GM21423 (cell line): ENCODE measurements around the gene CSRP1.
A peak's percentile ranks its signal among the peaks of the same experiment; 100 is the strongest.

Experiments used
- ATAC-seq: cut with Tn5 transposase; IDR thresholded peaks from one replicate; pipeline ENCODE4 v1.9.1; 2021; ENCODE audit warnings: mild to moderate bottlenecking, moderate library complexity; ENCODE audit not compliant: unreplicated experiment

CSRP1 gene

DNA sequence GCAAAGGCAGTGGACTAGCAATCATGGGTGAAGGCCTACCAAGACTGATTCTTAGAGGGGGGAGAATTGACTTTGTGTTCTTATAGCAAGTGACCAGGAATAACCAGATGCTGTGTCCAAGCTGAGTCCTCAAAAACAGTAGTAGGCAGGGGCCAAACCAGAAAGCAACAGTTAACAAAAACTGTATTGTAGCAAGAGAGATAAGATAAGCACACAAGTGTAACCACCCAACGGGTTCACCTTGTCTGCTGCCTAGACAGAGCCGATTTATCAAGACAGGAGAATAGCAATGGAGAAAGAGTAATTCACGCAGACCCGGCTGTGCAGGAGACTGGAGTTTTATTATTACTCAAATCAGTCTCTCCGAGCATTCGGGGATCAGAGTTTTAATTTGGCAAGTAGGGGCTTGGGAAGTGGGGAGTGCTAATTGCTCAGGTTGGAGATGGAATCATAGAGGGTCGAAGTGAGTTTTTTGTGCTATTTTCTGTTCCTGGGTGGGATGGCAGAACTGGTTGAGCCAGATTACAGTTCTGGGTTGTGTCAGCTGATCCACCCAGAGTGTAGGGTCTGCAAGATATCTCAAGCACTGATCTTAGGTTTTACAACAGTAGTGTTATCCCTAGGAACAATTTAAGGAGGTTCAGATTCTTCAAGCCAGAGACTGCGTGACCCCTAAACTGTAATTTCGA is 8.3 kb upstream of the CSRP1 start:
- no peak for ATAC-seq

DNA sequence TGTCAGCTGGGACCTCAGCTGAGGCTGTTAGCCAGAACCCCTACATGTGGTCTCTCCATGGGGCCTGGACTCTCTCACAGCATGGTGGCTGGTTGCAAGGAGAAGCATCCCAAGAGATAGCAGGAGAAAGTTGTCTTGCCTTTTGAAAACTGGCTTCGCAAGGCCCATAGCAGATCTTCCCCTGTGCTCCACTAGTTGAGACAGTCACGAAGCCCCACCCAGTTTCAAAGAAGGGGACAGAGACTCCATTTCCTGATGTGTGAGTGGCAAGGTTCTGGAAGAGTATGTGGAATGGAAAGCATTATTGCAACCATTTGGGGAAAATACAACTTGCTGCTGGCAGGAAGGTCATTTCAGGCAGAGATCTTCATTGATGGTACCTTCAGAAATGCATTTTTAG is 7.5 kb upstream of the CSRP1 start:
- ATAC-seq = no peak

DNA sequence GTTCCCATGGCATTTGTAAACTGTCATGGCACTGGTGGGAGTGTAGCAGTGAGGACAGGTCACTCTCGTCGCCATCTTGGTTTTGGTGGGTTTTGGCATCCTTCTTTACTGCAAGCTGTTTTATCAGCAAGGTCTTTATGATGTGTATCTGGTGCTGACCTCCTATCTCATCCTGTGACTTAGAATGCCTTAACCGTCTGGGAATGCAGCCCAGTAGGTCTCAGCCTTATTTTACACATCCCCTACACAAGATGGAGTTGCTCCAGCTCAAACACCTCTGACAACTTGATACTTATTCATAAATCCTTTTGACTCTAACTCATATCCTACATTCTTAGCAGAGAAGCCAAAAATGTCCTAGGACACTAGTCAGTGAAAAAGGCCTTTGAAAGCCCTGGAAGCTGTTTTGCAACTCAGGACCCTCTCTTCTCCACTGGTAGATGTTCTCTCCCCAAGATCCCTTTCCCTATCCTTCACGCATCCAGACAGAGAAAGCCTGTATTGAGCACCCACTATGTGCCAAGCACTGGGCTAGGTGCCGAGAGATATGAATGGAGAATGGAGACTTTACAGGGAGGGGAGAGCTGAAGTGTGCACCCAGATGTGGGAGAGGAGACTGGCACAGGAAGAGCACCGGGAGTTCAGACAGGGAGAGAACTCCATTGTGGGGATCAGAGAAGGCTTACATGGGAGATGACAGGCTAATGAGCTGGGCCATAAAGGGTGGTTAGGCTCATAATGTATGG is 6.7 kb upstream of the CSRP1 start:
- no peak for ATAC-seq

DNA sequence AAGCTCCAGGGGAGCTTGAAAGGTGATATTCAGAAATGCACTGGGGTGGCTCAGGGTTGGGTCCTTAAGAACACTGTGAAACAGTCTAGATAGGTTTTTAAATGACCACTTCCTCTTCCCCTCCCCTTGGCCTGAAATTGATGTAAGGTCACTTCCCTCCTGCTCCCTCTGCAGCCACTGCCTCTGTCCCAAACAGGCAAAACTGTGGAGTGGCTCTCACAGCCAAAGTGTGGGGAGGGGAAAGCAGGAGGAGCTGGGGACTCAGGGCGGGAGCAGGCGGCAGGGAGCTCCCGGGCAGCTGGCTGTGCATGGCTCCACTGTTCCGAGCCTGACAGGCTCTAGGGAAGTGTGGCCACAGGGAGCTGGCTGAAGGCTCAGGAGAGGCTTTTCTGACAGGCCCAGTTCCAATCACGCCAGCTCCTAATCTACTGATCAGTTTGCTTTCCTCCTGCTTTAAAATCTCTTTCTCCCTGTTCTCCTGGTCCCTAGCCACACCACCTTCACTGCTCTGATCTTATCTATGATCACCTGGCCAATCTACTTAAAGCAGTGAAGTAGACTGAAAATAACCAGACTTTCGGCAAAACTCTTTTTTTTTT is 5.1 kb upstream of the CSRP1 start:
- peak; percentile 33 for ATAC-seq

DNA sequence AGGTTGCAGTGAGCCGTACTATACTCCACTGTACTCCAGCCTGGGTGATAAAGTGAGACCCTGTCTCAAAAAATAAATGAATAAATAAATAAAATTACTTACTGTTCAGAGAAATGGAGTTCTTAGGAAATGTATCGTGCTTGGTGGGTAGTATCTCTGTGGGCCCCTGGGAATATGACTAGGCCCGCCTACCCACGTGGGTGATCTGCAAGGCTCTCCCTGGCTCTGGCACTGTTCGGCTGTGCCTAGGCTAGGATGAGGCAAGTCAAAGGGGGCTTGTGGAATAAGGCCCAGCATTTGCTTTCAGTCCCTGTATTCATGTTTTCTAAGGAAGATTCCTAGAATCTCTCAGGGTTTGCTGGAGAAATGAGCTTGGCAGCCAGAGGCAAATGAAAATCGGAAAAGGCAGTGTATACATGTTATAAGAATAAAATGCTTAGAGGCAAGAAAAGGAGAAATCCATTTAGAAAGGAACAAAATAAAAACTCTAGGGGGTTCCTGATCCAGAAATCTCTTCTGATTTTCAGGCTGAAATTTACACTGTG is 4.5 kb upstream of the CSRP1 start:
- no peak for ATAC-seq

DNA sequence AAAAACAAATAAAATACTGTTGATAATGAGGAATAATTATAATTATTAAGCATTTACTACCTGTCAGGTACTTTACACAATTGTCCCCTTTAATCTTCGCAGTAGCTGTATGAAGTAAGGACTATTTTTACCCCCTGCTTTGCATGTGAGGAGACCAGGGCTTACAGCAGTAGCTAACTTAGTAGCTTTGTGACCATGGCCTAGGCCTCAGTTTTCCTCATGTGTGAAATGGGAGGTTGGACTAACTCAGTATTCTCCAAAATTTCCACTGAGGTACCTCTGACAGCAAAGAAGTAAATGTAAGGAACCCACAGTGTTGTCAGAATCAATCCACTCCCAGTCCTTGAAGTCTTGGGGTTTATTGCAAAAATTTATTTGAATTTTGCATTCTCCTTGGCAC is 3.8 kb upstream of the CSRP1 start:
- no peak for ATAC-seq

DNA sequence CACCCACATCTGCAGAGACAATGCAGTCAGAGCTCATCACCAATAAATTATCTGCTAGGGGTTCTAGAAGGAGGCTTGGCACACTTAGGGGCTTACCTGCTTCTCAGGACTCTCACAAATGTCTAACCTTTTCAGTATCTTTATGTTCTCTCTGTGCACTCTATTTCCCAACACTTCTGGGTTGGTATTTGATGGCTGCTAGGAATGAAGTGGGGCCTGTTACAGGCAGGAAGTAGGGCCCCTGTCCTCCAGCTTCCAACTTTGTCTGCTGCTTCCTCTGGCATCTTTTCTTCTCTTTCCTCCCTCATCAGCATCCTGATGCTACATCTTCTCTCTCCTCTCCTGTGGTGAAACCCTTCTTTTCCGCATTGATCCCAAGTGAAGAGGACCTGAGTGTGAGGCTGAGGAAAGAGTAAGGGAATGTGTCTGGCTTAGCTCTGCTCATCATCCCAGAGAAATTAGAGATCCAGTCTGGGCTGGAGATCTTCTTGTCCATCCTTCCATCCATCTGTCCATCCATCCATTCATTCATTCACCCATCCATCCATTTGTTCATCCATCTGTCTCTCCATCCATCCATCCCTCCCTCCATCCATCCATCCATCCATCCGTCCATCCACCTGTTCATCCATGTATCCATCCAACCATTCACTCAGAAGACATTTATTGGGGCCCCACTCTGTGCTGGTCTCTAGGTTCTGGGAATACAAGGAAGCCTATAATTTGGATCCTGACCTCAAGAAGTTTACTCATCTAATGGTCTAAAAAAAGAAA is 2.9 kb upstream of the CSRP1 start:
- ATAC-seq = no peak

DNA sequence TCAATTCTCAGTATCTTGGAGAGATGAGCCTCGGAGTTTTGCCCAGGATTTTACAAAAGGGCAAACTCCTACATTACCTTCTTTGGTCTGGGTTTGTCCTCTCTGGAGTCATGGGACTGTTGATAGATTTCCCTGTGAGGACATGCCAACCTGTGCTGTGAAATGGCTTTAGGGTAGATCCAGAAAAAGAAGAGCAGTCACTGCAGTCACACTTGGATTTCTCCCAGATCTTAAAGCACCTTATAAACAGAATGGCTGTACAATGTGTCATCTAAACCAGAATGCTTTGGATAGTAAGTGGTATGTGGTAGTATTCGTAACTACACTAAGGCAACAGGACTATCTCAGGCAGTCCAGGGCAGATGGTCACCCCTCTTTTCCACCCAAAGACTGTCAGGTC is 1.9 kb upstream of the CSRP1 start:
- ATAC-seq = no peak

DNA sequence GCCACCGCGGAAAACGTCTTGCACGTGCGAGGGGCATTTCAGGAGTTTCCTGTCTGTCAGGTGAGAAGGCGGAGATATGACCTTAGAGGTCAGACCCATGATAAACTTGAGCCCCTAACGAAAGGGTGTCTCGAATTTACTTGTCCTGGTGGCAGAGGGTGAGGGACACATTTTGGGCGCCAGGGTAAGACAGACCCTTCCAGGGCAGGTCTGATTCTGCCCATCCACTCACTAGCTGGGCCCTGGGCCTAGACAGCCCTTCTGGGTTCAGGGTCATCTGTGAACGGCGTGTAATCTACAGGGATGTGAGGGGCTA is 395 bp upstream of the CSRP1 start:
- ATAC-seq = no peak

DNA sequence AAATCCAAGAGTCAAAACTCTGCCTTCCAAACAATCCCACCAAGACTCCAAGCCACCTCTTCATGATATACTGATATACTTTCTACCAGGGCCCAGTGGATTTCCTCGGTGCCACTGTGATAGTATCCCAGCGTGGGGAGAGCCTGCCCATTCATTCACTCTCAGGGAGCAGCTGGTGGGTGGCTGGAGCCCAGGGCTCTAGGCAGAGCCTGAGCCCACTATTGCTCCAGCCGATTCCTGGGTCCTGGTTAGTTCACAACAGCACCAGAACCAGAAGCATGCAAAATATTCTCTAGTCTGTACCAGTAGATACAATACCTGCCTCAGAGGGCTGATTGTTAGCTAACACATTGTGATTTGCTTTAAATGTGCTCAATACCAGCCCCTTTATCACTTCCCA is 831 bp downstream of the CSRP1 start:
- no peak for ATAC-seq

DNA sequence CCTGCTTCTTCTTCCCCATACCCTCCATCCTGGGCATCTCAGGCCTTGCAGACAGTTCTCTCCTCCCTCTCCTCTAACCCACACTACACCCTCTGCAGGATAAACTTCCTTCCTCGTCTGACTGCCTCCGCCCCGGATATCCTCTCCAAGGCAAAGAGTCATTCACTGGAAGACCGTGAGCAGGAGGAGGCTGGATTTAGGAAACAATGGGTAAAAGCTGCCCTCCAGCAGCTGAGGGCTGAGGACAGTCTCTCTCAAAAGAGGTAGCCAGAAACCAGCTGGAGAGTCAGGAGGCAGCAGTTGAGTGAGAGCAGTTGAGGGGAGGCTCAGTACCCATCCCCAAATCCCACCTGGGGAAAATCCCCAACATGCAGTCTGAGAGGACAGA is 1.4 kb downstream of the CSRP1 start:
- ATAC-seq = no peak

DNA sequence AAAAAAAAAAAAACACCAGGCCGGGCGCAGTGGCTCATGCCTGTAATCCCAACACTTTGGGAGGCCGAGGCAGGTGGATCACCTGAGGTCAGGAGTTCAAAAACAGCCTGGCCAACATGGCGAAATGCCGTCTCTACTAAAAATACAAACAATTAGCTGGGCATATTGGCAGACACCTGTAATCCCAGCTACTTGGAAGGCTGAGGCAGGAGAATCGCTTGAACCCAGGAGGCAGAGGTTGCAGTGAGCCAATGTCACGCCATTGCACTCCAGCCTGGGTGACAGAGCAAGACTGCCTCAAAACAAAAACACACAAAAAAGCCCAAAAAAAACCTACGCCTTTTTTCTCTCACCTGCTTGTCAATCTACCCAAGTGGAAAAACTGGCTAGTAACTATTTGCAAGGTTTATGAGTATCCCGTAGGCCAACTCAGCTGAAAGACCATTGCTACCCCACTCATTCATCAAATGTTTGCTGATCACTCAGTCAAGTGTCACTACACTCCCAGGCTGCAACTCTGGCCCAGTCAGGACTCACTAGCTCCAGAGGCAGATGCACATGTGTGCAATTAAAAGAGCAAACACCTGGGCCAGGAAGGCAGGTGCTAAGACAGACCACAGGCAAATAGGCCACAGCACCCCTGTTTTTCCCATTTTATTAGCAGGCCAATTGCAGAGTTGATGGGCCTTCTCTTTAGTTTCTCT is 2.0 kb downstream of the CSRP1 start:
- no peak for ATAC-seq

DNA sequence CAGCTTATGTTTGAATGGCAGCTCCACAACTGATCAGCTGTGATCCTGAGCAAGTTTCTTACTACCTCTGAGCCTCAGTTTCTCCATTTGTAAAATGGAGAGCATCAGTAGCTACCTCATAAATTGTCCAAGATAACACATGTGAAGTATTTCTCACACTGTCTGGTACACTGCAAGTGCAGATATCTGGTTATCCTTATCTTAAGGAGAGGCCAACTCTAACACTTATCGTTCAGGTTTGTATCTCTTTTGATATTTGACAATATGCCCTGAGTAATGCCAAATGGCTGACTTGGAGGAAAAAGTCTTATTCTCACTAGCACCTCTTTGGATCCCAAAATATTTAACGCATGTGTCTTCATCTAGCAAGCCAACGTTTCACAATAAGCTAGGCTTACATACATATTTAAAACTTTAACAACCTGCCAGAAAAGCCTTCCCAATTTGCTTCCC is 2.7 kb downstream of the CSRP1 start:
- no peak for ATAC-seq

DNA sequence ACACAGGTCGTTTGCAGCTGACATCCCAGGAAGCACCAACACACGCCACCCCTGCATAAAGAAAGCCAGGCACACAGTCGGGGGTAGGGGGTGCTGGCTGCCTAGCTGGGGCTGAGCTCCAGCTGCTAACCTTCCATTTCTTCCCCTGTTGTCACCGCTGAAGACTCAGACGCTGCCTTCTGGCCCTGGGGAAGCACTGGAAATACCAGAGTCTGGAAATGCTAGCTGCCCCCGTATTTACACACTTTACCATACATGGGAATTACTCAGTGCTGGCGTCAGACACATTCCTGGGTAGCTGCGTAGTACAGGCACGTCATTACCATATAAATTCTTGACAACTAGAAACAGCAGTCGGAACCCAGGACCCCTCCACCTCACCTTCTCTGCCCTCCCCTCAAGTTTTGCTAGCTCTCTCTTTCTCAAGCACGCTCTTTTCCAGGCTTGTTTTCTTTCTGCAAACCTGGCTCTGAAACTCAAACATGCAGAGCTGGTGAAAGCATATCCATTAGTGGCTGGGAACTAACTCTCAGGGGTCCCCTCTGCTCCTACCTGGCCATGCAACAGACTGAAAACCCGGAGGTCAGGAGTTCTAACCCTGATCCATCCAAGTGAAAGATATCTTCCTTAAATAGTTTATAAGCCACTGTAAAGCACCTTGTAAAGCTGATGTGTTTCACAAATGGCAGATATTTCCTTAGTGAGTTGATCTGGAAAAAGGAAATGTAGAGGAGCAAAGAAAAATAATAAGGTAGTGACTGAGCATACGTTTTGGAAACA is 3.3 kb downstream of the CSRP1 start:
- no peak for ATAC-seq

DNA sequence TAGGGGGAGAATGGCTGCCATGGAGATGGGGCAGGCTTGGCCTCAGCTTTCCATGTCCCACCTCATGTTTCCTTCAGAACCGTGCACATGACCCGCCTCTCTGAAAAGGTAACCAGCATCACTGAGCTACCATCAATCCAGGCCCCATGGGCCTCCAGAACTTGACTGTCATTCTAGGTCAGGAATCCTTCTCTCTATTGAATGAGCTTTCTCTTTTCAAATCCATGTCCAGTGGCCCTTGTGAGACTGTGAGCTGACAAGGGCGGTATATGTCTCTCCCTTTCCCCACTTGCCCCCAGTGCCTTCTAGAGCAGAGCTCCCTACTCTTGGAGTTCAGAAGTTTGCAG is 4.4 kb downstream of the CSRP1 start:
- no peak for ATAC-seq

DNA sequence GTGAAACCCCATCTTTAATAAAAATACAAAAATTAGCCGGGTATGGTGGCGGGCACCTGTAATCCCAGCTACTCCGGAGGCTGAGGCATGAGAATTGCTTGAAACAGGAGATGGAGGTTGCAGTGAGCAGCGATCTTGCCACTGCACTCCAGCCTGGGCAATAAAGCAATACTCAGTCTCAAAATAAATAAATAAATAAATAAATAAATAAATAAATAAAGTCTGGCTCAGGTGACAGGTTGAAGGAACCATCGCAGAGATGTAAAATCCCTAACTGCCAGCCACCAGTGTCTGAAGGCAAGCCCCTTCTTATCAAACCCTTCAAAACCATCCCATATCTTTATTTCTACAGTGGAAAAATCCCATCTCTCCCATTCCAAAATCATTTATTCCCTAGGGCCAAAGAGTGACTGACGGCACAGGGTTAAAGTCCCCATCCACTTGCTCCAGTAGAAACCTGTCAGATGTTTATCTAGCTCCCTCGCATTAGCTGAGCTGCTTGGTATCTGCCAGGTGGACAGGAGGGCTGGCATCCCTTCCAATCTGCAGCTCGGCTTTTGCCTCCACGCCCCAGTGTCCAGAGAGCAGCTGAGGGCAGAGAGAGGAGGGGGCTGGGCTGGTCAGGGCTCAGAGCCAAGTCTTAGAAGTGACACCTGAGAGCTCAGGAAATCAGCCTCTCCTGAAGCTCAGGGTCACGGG is 5.0 kb downstream of the CSRP1 start:
- ATAC-seq = no peak

DNA sequence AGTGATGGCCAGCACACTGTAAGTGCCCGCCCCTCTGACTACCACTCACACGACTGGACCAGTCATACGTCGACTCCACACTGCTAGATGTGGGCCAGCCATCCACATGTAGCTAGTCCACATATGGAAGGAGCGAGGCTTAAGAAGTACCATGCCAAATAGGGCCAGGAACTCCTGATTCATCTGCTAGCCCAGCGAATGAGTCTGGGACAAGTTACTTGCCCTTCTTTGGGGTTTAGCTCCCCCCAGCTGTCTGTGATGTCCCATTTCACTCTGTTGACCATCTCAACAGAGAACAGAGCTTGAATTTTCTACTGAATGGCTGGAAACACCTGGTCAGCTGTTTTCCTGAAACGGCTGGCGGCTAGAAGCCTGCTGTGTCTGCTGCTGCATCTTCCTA is 5.8 kb downstream of the CSRP1 start:
- no peak for ATAC-seq

DNA sequence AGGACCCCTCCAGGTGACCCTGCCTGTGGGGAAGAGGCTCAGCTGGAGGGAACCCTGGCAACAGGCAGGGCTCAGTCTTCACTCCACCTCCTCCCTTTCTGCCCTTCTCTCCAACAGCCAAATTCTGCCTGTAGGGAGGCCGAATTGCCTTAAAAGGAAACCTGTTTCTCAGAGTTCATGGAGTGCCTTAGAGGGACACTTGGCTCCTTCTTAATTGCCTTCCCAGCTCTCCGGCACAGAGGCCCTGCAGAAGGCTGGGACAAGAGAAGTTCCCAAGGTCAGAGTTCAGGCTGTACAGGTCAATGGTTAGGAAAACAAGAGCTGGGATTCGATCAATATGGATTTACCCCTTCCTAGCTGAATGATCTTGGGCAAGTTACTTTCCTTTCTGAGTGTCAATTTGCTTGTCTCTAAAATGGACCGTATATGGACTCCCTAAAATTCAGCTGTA is 6.2 kb downstream of the CSRP1 start:
- ATAC-seq = no peak
